OCI-LY3 (cell line): ENCODE measurements around the gene BASP1.
"Not testable (repeated sequence)": the region's sequence is repeated elsewhere in the genome, so short reads cannot be mapped to it uniquely, and the experiment has no call there.

Experiments used
- H2AFZ ChIP-seq: fragments of 200-600, 300-600 bp; shearing (Covaris generic); 2 replicates; pipeline ENCODE4 v1.6.0; 2014; ENCODE audit warnings: antibody characterized with exemption, low read depth, low read length
- H3K27ac ChIP-seq: fragments of 200-600, 300-600 bp; sonication (generic); 2 replicates; pipeline ENCODE4 v1.5.1; 2014; ENCODE audit warnings: mild to moderate bottlenecking, low read length, moderate library complexity, mixed read lengths
- H3K27me3 ChIP-seq: fragments of 200-600, 300-600 bp; sonication (generic); 2 replicates; pipeline ENCODE4 v1.6.1; 2014; ENCODE audit warnings: low read depth, low read length, mixed read lengths
- H3K36me3 ChIP-seq: fragments of 200-600, 300-600 bp; sonication (generic); replicated peaks from 2 replicates; pipeline ENCODE3; 2014; ENCODE audit warnings: low read depth, low read length, mixed read lengths
- H3K4me1 ChIP-seq: fragments of 300-600, 200-600 bp; sonication (generic); 2 replicates; pipeline ENCODE4 v1.6.1; 2014; ENCODE audit warnings: low read length, mixed read lengths
- H3K4me2 ChIP-seq: fragments of 200-600, 300-600 bp; sonication (generic); 2 replicates; pipeline ENCODE4 v1.6.1; 2014; ENCODE audit warnings: low read length, mixed read lengths
- H3K4me3 ChIP-seq: fragments of 300-600, 200-600 bp; sonication (generic); 2 replicates; pipeline ENCODE4 v1.5.1; 2014; ENCODE audit warnings: antibody characterized with exemption, mild to moderate bottlenecking, low read length, moderate library complexity
- H3K79me2 ChIP-seq: fragments of 300-600, 200-600 bp; shearing (Covaris generic); 2 replicates; pipeline ENCODE4 v1.6.1; 2014; ENCODE audit warnings: mild to moderate bottlenecking, low read length, mixed read lengths
- H3K9ac ChIP-seq: fragments of 300-600, 200-600 bp; shearing (Covaris generic); 2 replicates; pipeline ENCODE4 v1.6.0; 2014; ENCODE audit warnings: mild to moderate bottlenecking, low read length, moderate library complexity
- H3K9me3 ChIP-seq: fragments of 200-600, 300-600 bp; shearing (Covaris generic); 2 replicates; pipeline ENCODE4 v1.6.1; 2014; ENCODE audit warnings: low read length, mixed read lengths; ENCODE audit not compliant: insufficient read depth
- H4K20me1 ChIP-seq: fragments of 200-600, 300-600 bp; sonication (generic); 2 replicates; pipeline ENCODE4 v1.6.1; 2016; ENCODE audit warnings: low read length, mixed read lengths; ENCODE audit not compliant: insufficient read depth
- CTCF ChIP-seq: fragments of 200-600, 300-600 bp; sonication (generic); IDR thresholded peaks from 2 replicates; pipeline ENCODE4 v1.5.1; 2014; ENCODE audit warnings: antibody characterized with exemption, low read length, low read depth
- EZH2phosphoT487 ChIP-seq: fragments of 200-600 bp; shearing (Covaris generic); IDR thresholded peaks from 2 replicates; pipeline ENCODE4 v1.6.1; 2018; ENCODE audit warnings: antibody characterized with exemption, mixed run types, low read depth

Gene BASP1

GRCh38 chr5:17187786-17188170 is 29.7 kb upstream of the BASP1 start:
- Histone ChIP-seq H3K9me3 (no peaks in the 10 kb centered on the region), H3K27ac (no peak overlapping the region), H3K27me3 (no peaks in the 10 kb centered on the region), H2AFZ (no peak overlapping the region), H3K4me2 (no peak overlapping the region), H3K9ac (no peak overlapping the region), H4K20me1 (no peaks in the 10 kb centered on the region), H3K79me2 (no peaks in the 10 kb centered on the region), H3K4me1 (peaks cover 12% of the 10 kb centered on the region), H3K4me3 (no peak overlapping the region), H3K36me3 (no peaks in the 10 kb centered on the region)
- TF ChIP-seq CTCF (no peak), EZH2phosphoT487 (no peak)

GRCh38 chr5:17189381-17190036 is 27.9 kb upstream of the BASP1 start:
- Histone ChIP-seq H3K27ac (no peak overlapping the region), H3K9ac (peak overlapping the region; percentile 39; the same call in 1 of the 2 replicates), H3K79me2 (no peaks in the 10 kb centered on the region), H3K27me3 (no peaks in the 10 kb centered on the region), H3K4me1 (peaks cover 12% of the 10 kb centered on the region), H3K9me3 (no peaks in the 10 kb centered on the region), H3K36me3 (no peaks in the 10 kb centered on the region), H3K4me3 (peak overlapping the region; percentile 72), H3K4me2 (peak overlapping the region; percentile 87), H4K20me1 (no peaks in the 10 kb centered on the region), H2AFZ (peak overlapping the region; percentile 97)
- no peak for TF ChIP-seq EZH2phosphoT487
- peak; percentile 81 for TF ChIP-seq CTCF

- H3K36me3 ChIP-seq = no peaks in the 10 kb centered on the region
- no peak for TF ChIP-seq EZH2phosphoT487
- TF ChIP-seq CTCF = peak; percentile 72
- no peaks in the 10 kb centered on the region for H3K9me3 ChIP-seq
- H3K4me3 ChIP-seq = no peak overlapping the region
- no peaks in the 10 kb centered on the region for H3K79me2 ChIP-seq
- no peak overlapping the region for H3K9ac ChIP-seq
- H3K4me1 ChIP-seq = peaks cover 12% of the 10 kb centered on the region
- no peaks in the 10 kb centered on the region for H4K20me1 ChIP-seq
- no peak overlapping the region for H2AFZ ChIP-seq
- H3K4me2 ChIP-seq = peak overlapping the region; percentile 87; the same call in 1 of the 2 replicates
- no peaks in the 10 kb centered on the region for H3K27me3 ChIP-seq
- H3K27ac ChIP-seq = no peak overlapping the region
These were observed 27.1 kb upstream of the BASP1 start for GRCh38 chr5:17190242-17190778.

GRCh38 chr5:17190799-17191391 is 26.5 kb upstream of the BASP1 start:
- H3K9ac ChIP-seq = no peak overlapping the region

GRCh38 chr5:17191574-17191973 is 25.9 kb upstream of the BASP1 start:
- H3K36me3 ChIP-seq, H4K20me1 ChIP-seq, H2AFZ ChIP-seq, H3K27ac ChIP-seq, H3K9ac ChIP-seq, H3K4me2 ChIP-seq, H3K27me3 ChIP-seq, H3K4me3 ChIP-seq, H3K9me3 ChIP-seq, H3K79me2 ChIP-seq: not testable (repeated sequence)
- H3K4me1 ChIP-seq = peaks cover 12% of the 10 kb centered on the region

More at GRCh38 chr5:17190799-17191391, 26.5 kb upstream of the BASP1 start:
- Histone ChIP-seq H3K4me3 (no peak overlapping the region), H3K79me2 (no peaks in the 10 kb centered on the region), H3K4me1 (peaks cover 12% of the 10 kb centered on the region), H2AFZ (no peak overlapping the region), H3K27me3 (no peaks in the 10 kb centered on the region), H3K27ac (no peak overlapping the region), H3K4me2 (no peak overlapping the region), H3K9me3 (no peaks in the 10 kb centered on the region), H3K36me3 (no peaks in the 10 kb centered on the region), H4K20me1 (no peaks in the 10 kb centered on the region)
- TF ChIP-seq CTCF (no peak), EZH2phosphoT487 (no peak)
